HepG2 (cell line): Measurements from ENCODE around the gene ZFAND6. TPM values are rescaled to one million over a fixed set of nuclear protein-coding genes. Genes with fewer than 3 reads are reported as not detected.

Experiments used
- CHCHD3 ChIP-seq: sonication (generic); formaldehyde crosslinking; IDR thresholded peaks from 2 replicates; pipeline ENCODE4 v1.8.0; 2022; ENCODE audit warnings: mild to moderate bottlenecking, missing genetic modification reagents, moderate library complexity
- CREM ChIP-seq, 2 experiments: sonication (generic) in 1 of 2; formaldehyde crosslinking in 1 of 2; IDR thresholded peaks; 2 replicates each; pipeline versions ENCODE4 v1.4.0 to v1.6.1; 2016 to 2020; ENCODE audit warnings: antibody characterized with exemption in 1 of 2, mild to moderate bottlenecking in 1 of 2, missing genetic modification reagents in 1 of 2
- DR1 ChIP-seq: sonication (generic); formaldehyde crosslinking; IDR thresholded peaks from 2 replicates; pipeline ENCODE4 v1.8.0; 2021; ENCODE audit warnings: mild to moderate bottlenecking, missing genetic modification reagents, inconsistent platforms
- MIXL1 ChIP-seq: IDR thresholded peaks from 2 replicates; pipeline ENCODE4 v1.6.1; 2016
- POLR2AphosphoS2 ChIP-seq: IDR thresholded peaks from 2 replicates; pipeline ENCODE4 v1.6.1; 2011; ENCODE audit warnings: low read depth, low read length, improper control_type of control experiment
- RBAK ChIP-seq: sonication (generic); formaldehyde crosslinking; IDR thresholded peaks from 2 replicates; pipeline ENCODE4 v1.5.1; 2020; ENCODE audit warnings: mild to moderate bottlenecking, missing genetic modification reagents
- SOX6 ChIP-seq, 2 experiments: fragments of 450-650 bp in 1 of 2; sonication (generic) in 1 of 2; formaldehyde crosslinking in 1 of 2; IDR thresholded peaks; 2 replicates each; pipeline versions ENCODE4 v1.4.0 to v1.6.1; 2017 to 2020; ENCODE audit warnings: antibody characterized with exemption in 1 of 2, mild to moderate bottlenecking in 1 of 2, missing genetic modification reagents in 1 of 2
- ZNF180 ChIP-seq: sonication (generic); formaldehyde crosslinking; IDR thresholded peaks from 2 replicates; pipeline ENCODE4 v1.4.0; 2020; ENCODE audit warnings: low read depth, missing genetic modification reagents, borderline replicate concordance
- ZNF263 ChIP-seq: sonication (generic); formaldehyde crosslinking; IDR thresholded peaks from 2 replicates; pipeline ENCODE4 v1.4.0; 2020; ENCODE audit warnings: missing genetic modification reagents
- ZNF33A ChIP-seq: sonication (generic); formaldehyde crosslinking; IDR thresholded peaks from 2 replicates; pipeline ENCODE4 v1.5.1; 2020; ENCODE audit warnings: missing genetic modification reagents, mild to moderate bottlenecking, moderate library complexity, borderline replicate concordance
- ZNF687 ChIP-seq: sonication (generic); formaldehyde crosslinking; IDR thresholded peaks from 2 replicates; pipeline ENCODE4 v1.5.1; 2020; ENCODE audit warnings: mild to moderate bottlenecking, missing genetic modification reagents, moderate library complexity
- polyA plus RNA-seq, 8 experiments: library from polyadenylated mRNA; depleted of rRNA in 3 of 8; stranded (reverse) in 7 of 8; unstranded in 1 of 8; fragments of >200 nt; fragmentation: Illumina TruSeq in 4 of 8; extraction: Trizol in 4 of 8; gene quantifications; 2 replicates each; pipeline versions ENCODE4 v1.2.1 to v1.2.3, GENCODE V29; 2011 to 2016; ENCODE audit warnings: low read depth in 4 of 8, missing spikeins in 1 of 8, mixed read lengths in 1 of 8; ENCODE audit not compliant: insufficient read depth in 1 of 8
- total RNA-seq, 5 experiments: library from RNA; depleted of rRNA; stranded (reverse); fragments of >200 nt; fragmentation: Illumina TruSeq; extraction: Trizol; gene quantifications; 2 replicates each; pipeline ENCODE4 v1.2.3, GENCODE V29; 2016; ENCODE audit warnings: low read depth in 1 of 5
- TF ChIP-seq, protein P1 (sequence below): sonication (generic); formaldehyde crosslinking; IDR thresholded peaks from 2 replicates; pipeline ENCODE4 v1.4.0; 2020; ENCODE audit warnings: mild to moderate bottlenecking, missing genetic modification reagents, borderline replicate concordance
- TF ChIP-seq, protein P2 (sequence below): sonication (generic); formaldehyde crosslinking; IDR thresholded peaks from 2 replicates; pipeline ENCODE4 v1.5.0; 2020; ENCODE audit warnings: mild to moderate bottlenecking, missing genetic modification reagents
- TF ChIP-seq, protein P3 (sequence below): sonication (generic); formaldehyde crosslinking; IDR thresholded peaks from 2 replicates; pipeline ENCODE4 v1.4.0; 2020; ENCODE audit warnings: low read depth, mild to moderate bottlenecking, missing genetic modification reagents

ZFAND6 gene
- total and polyA plus RNA-seq, 2 of the 13 experiments (the other 11 are each of a cell fraction or from before 2014, with no cell fraction given), result 84.2 to 115 TPM

DNA sequence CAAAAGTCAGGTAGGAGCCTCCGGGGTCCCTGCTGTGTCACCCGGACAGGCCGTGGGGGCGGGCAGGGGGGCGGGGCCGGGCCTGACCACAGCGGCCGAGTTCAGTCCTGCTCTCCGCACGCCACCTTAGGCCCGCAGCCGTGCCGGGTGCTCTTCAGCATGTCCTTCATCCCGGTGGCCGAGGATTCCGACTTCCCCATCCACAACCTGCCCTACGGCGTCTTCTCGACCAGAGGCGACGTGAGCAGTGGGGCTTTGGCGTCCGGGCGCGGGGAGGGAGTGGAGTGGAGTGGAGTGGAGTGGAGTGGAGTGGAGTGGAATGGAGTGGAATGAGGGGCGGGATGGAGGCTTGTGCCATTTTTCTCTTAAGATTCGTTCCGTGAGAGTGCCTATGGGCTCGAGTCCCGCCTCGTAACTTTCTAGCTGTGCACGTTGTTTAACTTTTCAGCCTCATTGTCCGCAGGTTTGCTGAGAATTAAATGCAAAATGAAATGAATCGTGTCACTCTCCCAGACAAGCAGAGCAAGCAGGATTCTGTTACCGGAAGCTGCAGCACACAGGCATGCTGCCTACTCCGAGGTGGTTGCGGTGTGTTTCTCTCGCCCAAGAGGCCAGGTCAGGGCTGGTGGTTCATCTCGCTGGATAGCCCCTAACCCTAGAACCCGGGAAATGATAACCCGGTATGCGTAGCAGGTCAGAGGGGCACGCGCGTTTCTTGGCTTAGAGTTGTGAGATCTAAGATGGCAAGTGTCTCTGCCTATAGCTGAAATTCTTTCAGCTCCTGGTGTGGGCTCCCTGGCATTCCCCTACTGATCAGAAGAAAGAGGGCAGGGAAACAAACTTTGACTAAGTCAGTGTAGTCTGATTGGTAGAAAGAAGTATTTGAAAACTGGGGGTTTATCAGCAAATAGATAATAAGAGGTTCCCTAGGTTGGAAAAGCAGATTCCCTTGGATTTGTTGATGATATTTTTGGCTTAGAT lies 93.7 kb downstream of the ZFAND6 start, which contains the start of gene FAH (continued):
- no peak for TF ChIP-seq ZNF33A (CRISPR knock-in tag)
- peak; percentile 34; the same call in 1 of the 2 replicates for TF ChIP-seq CREM (IDR thresholded peaks at IDR 0.05)
- no peak for TF ChIP-seq CREM (CRISPR knock-in tag; IDR thresholded peaks at IDR 0.05)
- TF ChIP-seq POLR2AphosphoS2, result no peak
- no peak for TF ChIP-seq RBAK
- peak; percentile 92 for TF ChIP-seq ZNF687 (CRISPR knock-in tag)
- no peak for TF ChIP-seq ZNF180 (CRISPR knock-in tag)
- TF ChIP-seq SOX6 (IDR thresholded peaks at IDR 0.05), result no peak
- TF ChIP-seq SOX6 (CRISPR knock-in tag; IDR thresholded peaks at IDR 0.05), result peak; percentile 64
- no peak for TF ChIP-seq DR1 (CRISPR knock-in tag)
- TF ChIP-seq ZNF263 (CRISPR knock-in tag), result peak; percentile 88
- TF ChIP-seq, protein P1, sequence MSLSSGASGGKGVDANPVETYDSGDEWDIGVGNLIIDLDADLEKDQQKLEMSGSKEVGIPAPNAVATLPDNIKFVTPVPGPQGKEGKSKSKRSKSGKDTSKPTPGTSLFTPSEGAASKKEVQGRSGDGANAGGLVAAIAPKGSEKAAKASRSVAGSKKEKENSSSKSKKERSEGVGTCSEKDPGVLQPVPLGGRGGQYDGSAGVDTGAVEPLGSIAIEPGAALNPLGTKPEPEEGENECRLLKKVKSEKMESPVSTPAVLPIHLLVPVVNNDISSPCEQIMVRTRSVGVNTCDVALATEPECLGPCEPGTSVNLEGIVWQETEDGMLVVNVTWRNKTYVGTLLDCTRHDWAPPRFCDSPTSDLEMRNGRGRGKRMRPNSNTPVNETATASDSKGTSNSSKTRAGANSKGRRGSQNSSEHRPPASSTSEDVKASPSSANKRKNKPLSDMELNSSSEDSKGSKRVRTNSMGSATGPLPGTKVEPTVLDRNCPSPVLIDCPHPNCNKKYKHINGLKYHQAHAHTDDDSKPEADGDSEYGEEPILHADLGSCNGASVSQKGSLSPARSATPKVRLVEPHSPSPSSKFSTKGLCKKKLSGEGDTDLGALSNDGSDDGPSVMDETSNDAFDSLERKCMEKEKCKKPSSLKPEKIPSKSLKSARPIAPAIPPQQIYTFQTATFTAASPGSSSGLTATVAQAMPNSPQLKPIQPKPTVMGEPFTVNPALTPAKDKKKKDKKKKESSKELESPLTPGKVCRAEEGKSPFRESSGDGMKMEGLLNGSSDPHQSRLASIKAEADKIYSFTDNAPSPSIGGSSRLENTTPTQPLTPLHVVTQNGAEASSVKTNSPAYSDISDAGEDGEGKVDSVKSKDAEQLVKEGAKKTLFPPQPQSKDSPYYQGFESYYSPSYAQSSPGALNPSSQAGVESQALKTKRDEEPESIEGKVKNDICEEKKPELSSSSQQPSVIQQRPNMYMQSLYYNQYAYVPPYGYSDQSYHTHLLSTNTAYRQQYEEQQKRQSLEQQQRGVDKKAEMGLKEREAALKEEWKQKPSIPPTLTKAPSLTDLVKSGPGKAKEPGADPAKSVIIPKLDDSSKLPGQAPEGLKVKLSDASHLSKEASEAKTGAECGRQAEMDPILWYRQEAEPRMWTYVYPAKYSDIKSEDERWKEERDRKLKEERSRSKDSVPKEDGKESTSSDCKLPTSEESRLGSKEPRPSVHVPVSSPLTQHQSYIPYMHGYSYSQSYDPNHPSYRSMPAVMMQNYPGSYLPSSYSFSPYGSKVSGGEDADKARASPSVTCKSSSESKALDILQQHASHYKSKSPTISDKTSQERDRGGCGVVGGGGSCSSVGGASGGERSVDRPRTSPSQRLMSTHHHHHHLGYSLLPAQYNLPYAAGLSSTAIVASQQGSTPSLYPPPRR (CRISPR knock-in tag), result peak; percentile 45; the same call in 1 of the 2 replicates
- no peak for TF ChIP-seq MIXL1
- TF ChIP-seq, protein P2, sequence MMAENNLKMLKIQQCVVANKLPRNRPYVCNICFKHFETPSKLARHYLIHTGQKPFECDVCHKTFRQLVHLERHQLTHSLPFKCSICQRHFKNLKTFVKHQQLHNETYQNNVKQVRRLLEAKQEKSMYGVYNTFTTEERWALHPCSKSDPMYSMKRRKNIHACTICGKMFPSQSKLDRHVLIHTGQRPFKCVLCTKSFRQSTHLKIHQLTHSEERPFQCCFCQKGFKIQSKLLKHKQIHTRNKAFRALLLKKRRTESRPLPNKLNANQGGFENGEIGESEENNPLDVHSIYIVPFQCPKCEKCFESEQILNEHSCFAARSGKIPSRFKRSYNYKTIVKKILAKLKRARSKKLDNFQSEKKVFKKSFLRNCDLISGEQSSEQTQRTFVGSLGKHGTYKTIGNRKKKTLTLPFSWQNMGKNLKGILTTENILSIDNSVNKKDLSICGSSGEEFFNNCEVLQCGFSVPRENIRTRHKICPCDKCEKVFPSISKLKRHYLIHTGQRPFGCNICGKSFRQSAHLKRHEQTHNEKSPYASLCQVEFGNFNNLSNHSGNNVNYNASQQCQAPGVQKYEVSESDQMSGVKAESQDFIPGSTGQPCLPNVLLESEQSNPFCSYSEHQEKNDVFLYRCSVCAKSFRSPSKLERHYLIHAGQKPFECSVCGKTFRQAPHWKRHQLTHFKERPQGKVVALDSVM (CRISPR knock-in tag), result no peak
- peak; percentile 74; the same call in 1 of the 2 replicates for TF ChIP-seq CHCHD3 (CRISPR knock-in tag)
- TF ChIP-seq, protein P3, sequence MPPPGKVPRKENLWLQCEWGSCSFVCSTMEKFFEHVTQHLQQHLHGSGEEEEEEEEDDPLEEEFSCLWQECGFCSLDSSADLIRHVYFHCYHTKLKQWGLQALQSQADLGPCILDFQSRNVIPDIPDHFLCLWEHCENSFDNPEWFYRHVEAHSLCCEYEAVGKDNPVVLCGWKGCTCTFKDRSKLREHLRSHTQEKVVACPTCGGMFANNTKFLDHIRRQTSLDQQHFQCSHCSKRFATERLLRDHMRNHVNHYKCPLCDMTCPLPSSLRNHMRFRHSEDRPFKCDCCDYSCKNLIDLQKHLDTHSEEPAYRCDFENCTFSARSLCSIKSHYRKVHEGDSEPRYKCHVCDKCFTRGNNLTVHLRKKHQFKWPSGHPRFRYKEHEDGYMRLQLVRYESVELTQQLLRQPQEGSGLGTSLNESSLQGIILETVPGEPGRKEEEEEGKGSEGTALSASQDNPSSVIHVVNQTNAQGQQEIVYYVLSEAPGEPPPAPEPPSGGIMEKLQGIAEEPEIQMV (CRISPR knock-in tag), result no peak
